H1 (cell line): ENCODE measurements around the gene DGKI. TPM values are rescaled to one million over a fixed set of nuclear protein-coding genes. Genes with fewer than 3 reads are reported as not detected.

Experiments used
- BACH1 ChIP-seq: IDR thresholded peaks from 2 replicates; pipeline ENCODE4 v1.6.1; 2012; ENCODE audit warnings: low read length, improper control_type of control experiment
- CHD7 ChIP-seq: fragments of 300-600 bp; sonication (generic); IDR thresholded peaks from 2 replicates; pipeline ENCODE4 v1.7.1; 2012; ENCODE audit warnings: low read length, moderate library complexity, mild to moderate bottlenecking, inconsistent platforms; ENCODE audit not compliant: insufficient replicate concordance
- EP300 ChIP-seq, 2 experiments: IDR thresholded peaks; 1 replicate in 1 of 2; 2 replicates in 1 of 2; pipeline ENCODE4 v1.6.1; 2011 to 2012; ENCODE audit warnings: low read depth in 2 of 2, low read length in 2 of 2, mild to moderate bottlenecking in 2 of 2, borderline replicate concordance in 1 of 2, inconsistent platforms in 1 of 2, moderate library complexity in 1 of 2
- JUND ChIP-seq: IDR thresholded peaks from 2 replicates; pipeline ENCODE4 v1.6.1; 2011; ENCODE audit warnings: mild to moderate bottlenecking, improper control_type of control experiment, low read length
- KDM4A ChIP-seq: IDR thresholded peaks from one replicate; pipeline ENCODE4 v1.7.1; 2012; ENCODE audit warnings: low read depth, mild to moderate bottlenecking, moderate library complexity, low read length, inconsistent platforms; ENCODE audit not compliant: severe bottlenecking
- MAX ChIP-seq: IDR thresholded peaks from 2 replicates; pipeline ENCODE4 v1.6.1; 2012; ENCODE audit warnings: inconsistent platforms
- NANOG ChIP-seq: IDR thresholded peaks from 2 replicates; pipeline ENCODE4 v1.6.1; 2011; ENCODE audit warnings: low read length, low read depth, mild to moderate bottlenecking, inconsistent platforms; ENCODE audit not compliant: insufficient read depth, poor library complexity, severe bottlenecking
- RAD21 ChIP-seq, 2 experiments: IDR thresholded peaks in 1 of 2; conservative IDR thresholded peaks in 1 of 2; 2 replicates each; pipeline ENCODE4 v1.6.1; 2011; ENCODE audit warnings: low read depth in 2 of 2, low read length in 2 of 2, improper control_type of control experiment in 1 of 2, inconsistent platforms in 1 of 2, mild to moderate bottlenecking in 1 of 2, moderate library complexity in 1 of 2
- RFX5 ChIP-seq: IDR thresholded peaks from 2 replicates; pipeline ENCODE4 v1.6.1; 2011; ENCODE audit warnings: low read depth, low read length, improper control_type of control experiment, borderline replicate concordance
- SIRT6 ChIP-seq: IDR thresholded peaks from one replicate; pipeline ENCODE4 v1.7.1; 2012; ENCODE audit warnings: low read length, inconsistent platforms
- SP1 ChIP-seq: IDR thresholded peaks from 2 replicates; pipeline ENCODE4 v1.6.1; 2011; ENCODE audit warnings: low read depth, low read length
- TBP ChIP-seq: IDR thresholded peaks from 2 replicates; pipeline ENCODE4 v1.6.1; 2011; ENCODE audit warnings: low read depth, low read length, improper control_type of control experiment
- polyA plus RNA-seq, 7 experiments: library from polyadenylated mRNA; depleted of rRNA in 3 of 7; stranded (reverse) in 5 of 7; unstranded in 2 of 7; fragments of >200 nt in 5 of 7; fragments of 200-250 nt in 2 of 7; gene quantifications; 1 replicate in 5 of 7; 2 replicates in 1 of 7; 4 replicates in 1 of 7; pipeline versions ENCODE4 v1.2.1 to v1.2.3, GENCODE V29; 2011 to 2013; ENCODE audit warnings: missing spikeins in 2 of 7, mixed read lengths in 2 of 7
- total RNA-seq: library from RNA; stranded (reverse); fragmentation: NEBNext Ultra II Directional; extraction: Animal tissue kit (Norgen Biotek cat#: 25700); gene quantifications from 2 replicates; pipeline ENCODE4 v1.2.1, GENCODE V29; 2021

The DGKI gene
- total and polyA plus RNA-seq, 2 of the 8 experiments (the other 6 are each of a cell fraction or from before 2014, with no cell fraction given), result 0.20 to 0.71 TPM

DNA sequence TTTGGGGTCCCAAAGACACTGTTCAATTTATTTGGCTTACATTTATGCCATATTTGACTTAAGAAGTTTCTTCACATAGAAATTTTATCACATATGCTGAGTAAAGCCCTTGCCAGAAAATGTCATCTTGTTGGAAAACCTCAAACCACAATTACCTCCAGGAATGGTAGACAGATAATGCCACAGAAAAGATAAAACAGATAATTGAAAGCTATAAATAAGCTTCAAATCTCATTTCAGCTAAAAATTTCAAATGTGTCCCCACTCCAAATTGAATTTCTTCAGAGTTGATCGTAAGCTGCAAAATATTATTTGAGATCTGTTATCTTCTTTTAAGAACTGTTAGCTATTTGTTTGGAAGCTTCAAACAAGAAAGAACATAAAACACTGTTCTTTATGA is 326.8 kb downstream of the DGKI start (continued):
- TF ChIP-seq CHD7 (no peak), SIRT6 (no peak), JUND (no peak), TBP (no peak), RAD21 (IDR thresholded peaks at IDR 0.05 in 1 of 2, conservative IDR thresholded peaks at IDR 0.05 in 1 of 2; ENCODE audit: low read depth in 2 of 2, low read length in 2 of 2) (no peak), EP300 (IDR thresholded peaks at IDR 0.05; ENCODE audit: borderline replicate concordance in 1 of 2, low read depth in 2 of 2, low read length in 2 of 2) (no peak), NANOG (no peak), RFX5 (no peak), SP1 (no peak), KDM4A (no peak), MAX (no peak), BACH1 (no peak)
